Esophagus muscularis mucosa (tissue), 4 donors: ENCODE results near the gene LENG1. TPM values are rescaled to one million over a fixed set of nuclear protein-coding genes. Genes with fewer than 3 reads are reported as not detected.
A peak's percentile ranks its signal among the peaks of the same experiment; 100 is the strongest.

ENCODE experiments used
- DNase-seq: peaks from one replicate; pipeline ENCODE4 v3.0.0-alpha.2; 2017; ENCODE audit errors: extremely low spot score
- H3K27ac ChIP-seq, 4 donors: fragments of 200-600 bp; sonication (generic); replicated peaks in 1 of 4; 1 replicate in 3 of 4; 2 replicates in 1 of 4; pipeline ENCODE4 v1.5.1; 2016 to 2019; ENCODE audit warnings: mild to moderate bottlenecking in 1 of 4
- H3K27me3 ChIP-seq, 4 donors: fragments of 200-600 bp; sonication (generic); one replicate each; pipeline versions ENCODE4 v1.5.1 to v1.6.0; 2016 to 2019
- H3K36me3 ChIP-seq, 4 donors: fragments of 200-600 bp; sonication (generic); one replicate each; pipeline ENCODE4 v1.5.1; 2016 to 2019
- H3K4me1 ChIP-seq, 4 donors: fragments of 200-600 bp; sonication (generic); one replicate each; pipeline ENCODE4 v1.5.1; 2016 to 2019
- H3K4me3 ChIP-seq, 4 donors: fragments of 200-600 bp; sonication (generic); 1 replicate in 2 of 4; 2 replicates in 2 of 4; pipeline ENCODE4 v1.5.1; 2016 to 2019; ENCODE audit warnings: mild to moderate bottlenecking in 4 of 4, moderate library complexity in 1 of 4
- H3K9me3 ChIP-seq, 4 donors: fragments of 200-600 bp; sonication (generic); 1 replicate in 3 of 4; 2 replicates in 1 of 4; pipeline ENCODE4 v1.5.1; 2016 to 2019
- CTCF ChIP-seq, 3 experiments: fragments of 200-600 bp in 2 of 3; fragments of 450-650 bp in 1 of 3; sonication (generic) in 2 of 3; IDR thresholded peaks; one replicate each; pipeline ENCODE4 v1.5.1; 2017 to 2019; ENCODE audit warnings: antibody characterized with exemption in 3 of 3, mild to moderate bottlenecking in 2 of 3, moderate library complexity in 1 of 3
- EP300 ChIP-seq: sonication (generic); formaldehyde crosslinking; IDR thresholded peaks from one replicate; pipeline ENCODE4 v1.6.1; 2017; ENCODE audit warnings: antibody characterized with exemption
- POLR2A ChIP-seq: fragments of 450-650 bp; IDR thresholded peaks from one replicate; pipeline ENCODE4 v1.6.1; 2017; ENCODE audit warnings: antibody characterized with exemption, moderate library complexity, mild to moderate bottlenecking, low read depth
- POLR2AphosphoS5 ChIP-seq, 2 donors: sonication (generic); formaldehyde crosslinking; IDR thresholded peaks; one replicate each; pipeline ENCODE4 v1.6.1; 2017; ENCODE audit warnings: antibody characterized with exemption in 2 of 2
- WGBS: methylation state at CpG from one replicate; pipeline ENCODE4 v1.1.5; 2018; 5-methylcytosine and 5-hydroxymethylcytosine counted together
- intact Hi-C: fragments of 100-400 bp; cut with DNase I; formaldehyde crosslinking; loops from one replicate; pipeline ENCODE4 v1.15.1; 2023
- total RNA-seq, 4 donors: library from RNA; depleted of rRNA; stranded (reverse); fragments of >200 nt; gene quantifications; one replicate each; pipeline versions ENCODE4 v1.1.0 to v1.2.1, GENCODE V29; 2016

The LENG1 gene
- total RNA-seq, 4 donors from 2014 or later: 10.0 to 12.7 (median 11.5) TPM

- no peaks in the 10 kb centered on the region for H3K27me3 ChIP-seq
- peaks cover 42 to 45% (median 44%) of the 10 kb centered on the region in 4 donors for H3K36me3 ChIP-seq
- H3K4me3 ChIP-seq: peak overlapping the region; percentile 63 to 93 (median 72)
- intact Hi-C loops: no loop called here
- TF ChIP-seq POLR2A (no peak), EP300 (no peak)
- 17% methylated on average over 17 of the region's 19 CpGs for whole genome bisulfite sequencing
- peaks cover 38 to 56% (median 51%) of the 10 kb centered on the region in 4 donors for H3K4me1 ChIP-seq
- peak overlapping the region; percentile 91 to 99 (median 94) for H3K27ac ChIP-seq
- no peaks in the 10 kb centered on the region for H3K9me3 ChIP-seq
- DNase-seq: no peak
Measured at GRCh38 chr19:54158812-54159351, 639 bp downstream of the LENG1 start.

- TF ChIP-seq POLR2A (no peak), POLR2AphosphoS5 (IDR thresholded peaks at IDR 0.05) (no peak), CTCF (IDR thresholded peaks at IDR 0.05) (no peak), EP300 (no peak)
- H3K36me3 ChIP-seq: peaks cover 61 to 65% (median 63%) of the 10 kb centered on the region in 4 donors
- H3K4me1 ChIP-seq: peaks cover 27 to 52% (median 46%) of the 10 kb centered on the region in 4 donors
- H3K27me3 ChIP-seq: no peaks in the 10 kb centered on the region
- H3K27ac ChIP-seq: no peak overlapping the region
- 100% methylated on average over 3 of the region's 3 CpGs for WGBS
- DNase-seq: no peak
- no peak overlapping the region for H3K4me3 ChIP-seq
- H3K9me3 ChIP-seq: no peaks in the 10 kb centered on the region
- intact Hi-C loops: no loop called here
Measured at GRCh38 chr19:54156953-54157352, 2.6 kb downstream of the LENG1 start.

GRCh38 chr19:54156490-54156889 lies 3.0 kb downstream of the LENG1 start:
- Histone ChIP-seq H3K9me3 (no peaks in the 10 kb centered on the region), H3K4me1 (peaks cover 22 to 47% (median 41%) of the 10 kb centered on the region in 4 donors), H3K36me3 (peaks cover 66 to 69% (median 68%) of the 10 kb centered on the region in 4 donors), H3K4me3 (no peak overlapping the region), H3K27ac (no peak overlapping the region), H3K27me3 (no peaks in the 10 kb centered on the region)
- 73% methylated on average over 11 of the region's 11 CpGs for WGBS
- intact Hi-C loops: no loop called here
- no peak for DNase-seq
- TF ChIP-seq CTCF (IDR thresholded peaks at IDR 0.05): no peak
- TF ChIP-seq POLR2AphosphoS5 (IDR thresholded peaks at IDR 0.05): no peak
- TF ChIP-seq POLR2A: no peak
- no peak for TF ChIP-seq EP300

- H3K27me3 ChIP-seq: no peaks in the 10 kb centered on the region
- H3K36me3 ChIP-seq: peaks cover 68 to 77% (median 76%) of the 10 kb centered on the region in 4 donors
- TF ChIP-seq POLR2AphosphoS5 (IDR thresholded peaks at IDR 0.05) (peak in 1 of 2 donors; percentile 19), EP300 (no peak)
- intact Hi-C loops: no loop called here
- H3K4me3 ChIP-seq: no peak overlapping the region
- H3K4me1 ChIP-seq: peaks cover 17 to 39% (median 33%) of the 10 kb centered on the region in 4 donors
- no peaks in the 10 kb centered on the region for H3K9me3 ChIP-seq
- H3K27ac ChIP-seq: no peak overlapping the region
- 69% methylated on average over 12 of the region's 19 CpGs for WGBS
- DNase-seq: no peak
Measured at GRCh38 chr19:54155694-54156093, 3.8 kb downstream of the LENG1 start.

GRCh38 chr19:54154603-54155345 lies 4.7 kb downstream of the LENG1 start:
- Histone ChIP-seq H3K4me1 (peaks cover 11 to 32% (median 26%) of the 10 kb centered on the region in 4 donors), H3K9me3 (no peaks in the 10 kb centered on the region), H3K4me3 (no peak overlapping the region), H3K27me3 (no peaks in the 10 kb centered on the region), H3K36me3 (peaks cover 77 to 86% (median 85%) of the 10 kb centered on the region in 4 donors), H3K27ac (no peak overlapping the region)
- 68% methylated on average over 18 of the region's 18 CpGs for WGBS
- DNase-seq: no peak
- intact Hi-C loops: no loop called here
- TF ChIP-seq EP300 (no peak), POLR2AphosphoS5 (IDR thresholded peaks at IDR 0.05) (no peak), CTCF (IDR thresholded peaks at IDR 0.05) (no peak), POLR2A (no peak)
